Kidney epithelial cell (primary cell): ENCODE measurements around the gene ELL. TPM values are rescaled to one million over a fixed set of nuclear protein-coding genes. Genes with fewer than 3 reads are reported as not detected.
A peak's percentile ranks its signal among the peaks of the same experiment; 100 is the strongest.

Source experiments
- DNase-seq: peaks from one replicate; pipeline ENCODE4 v3.0.0-alpha.2; 2010; ENCODE audit warnings: low read depth
- H3K27me3 ChIP-seq: 2 replicates; pipeline ENCODE4 v1.6.0; 2011; ENCODE audit warnings: low read length; ENCODE audit not compliant: control insufficient read depth, insufficient read depth
- H3K36me3 ChIP-seq: 2 replicates; pipeline ENCODE4 v1.5.1; 2011; ENCODE audit warnings: low read length; ENCODE audit not compliant: control insufficient read depth, insufficient read depth
- H3K4me3 ChIP-seq: 2 replicates; pipeline ENCODE4 v1.5.1; 2011; ENCODE audit warnings: low read depth, mild to moderate bottlenecking, control low read depth, low read length
- total RNA-seq: library from RNA; depleted of rRNA; stranded (reverse); fragments of >200 nt; gene quantifications from 2 replicates; pipeline ENCODE4 v1.2.3, GENCODE V29; 2015
- TF ChIP-seq, protein P1 (sequence below): IDR thresholded peaks from 2 replicates; pipeline ENCODE4 v1.5.1; 2011; ENCODE audit warnings: mild to moderate bottlenecking, moderate library complexity, low read length, control low read depth, inconsistent platforms; ENCODE audit not compliant: insufficient read depth, poor library complexity, severe bottlenecking

Gene ELL
- total RNA-seq, 1 donor from 2014 or later = 13.1 TPM

DNA sequence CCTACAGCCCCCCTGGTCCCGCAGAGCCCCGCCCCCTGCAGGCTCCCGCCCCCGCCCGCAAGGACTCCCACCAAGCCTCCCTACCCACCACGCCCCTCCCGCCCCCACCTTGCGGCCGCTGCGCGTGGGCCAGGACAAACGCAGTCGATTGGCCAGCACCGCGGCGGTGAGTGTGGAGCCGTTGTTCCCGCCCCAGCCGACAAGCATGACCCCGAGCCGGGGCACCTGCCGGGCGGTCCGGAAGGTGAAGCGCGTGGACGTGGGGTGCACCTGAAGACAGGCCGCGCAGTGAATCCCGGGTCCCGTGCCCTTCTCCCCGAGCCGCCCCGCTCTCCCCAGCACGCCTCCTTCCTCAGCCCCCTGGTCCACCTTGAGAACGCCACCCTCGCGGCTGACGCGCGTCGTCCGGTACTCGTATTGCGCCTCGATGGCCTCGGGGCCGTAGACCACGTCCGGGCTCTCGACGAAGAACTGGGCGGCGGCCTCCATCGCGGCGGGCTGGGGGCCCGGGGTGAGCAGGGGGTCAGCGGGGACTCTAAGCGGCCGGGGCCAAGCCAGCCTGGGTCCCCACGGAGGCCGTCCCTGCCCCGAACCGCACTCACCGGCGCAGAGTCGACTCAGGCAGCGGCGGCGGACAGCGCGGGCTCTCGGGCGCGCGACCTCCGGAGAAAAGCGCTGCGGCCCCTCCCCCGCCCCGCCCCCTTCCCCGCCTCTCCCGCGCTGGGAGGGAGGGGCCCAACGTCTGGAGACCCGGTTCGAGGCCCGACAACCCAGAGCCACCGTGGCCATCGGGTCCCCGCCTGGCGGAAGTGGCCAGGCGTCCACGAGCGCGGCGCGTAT is 84.2 kb downstream of the ELL start, which contains the start of gene ISYNA1:
Gene ISYNA1, minus strand, starts transcription at position 643 of the 840 bp plus-strand sequence. Its CDS starts 154 bp downstream, at position 489.
- Histone ChIP-seq H3K4me3 (peak within 1 kb of the TSS; percentile 81), H3K36me3 (peaks cover 1% of the 10 kb centered on the region), H3K27me3 (no peaks in the 10 kb centered on the region)
- no peak for DNase-seq
- TF ChIP-seq, protein P1, sequence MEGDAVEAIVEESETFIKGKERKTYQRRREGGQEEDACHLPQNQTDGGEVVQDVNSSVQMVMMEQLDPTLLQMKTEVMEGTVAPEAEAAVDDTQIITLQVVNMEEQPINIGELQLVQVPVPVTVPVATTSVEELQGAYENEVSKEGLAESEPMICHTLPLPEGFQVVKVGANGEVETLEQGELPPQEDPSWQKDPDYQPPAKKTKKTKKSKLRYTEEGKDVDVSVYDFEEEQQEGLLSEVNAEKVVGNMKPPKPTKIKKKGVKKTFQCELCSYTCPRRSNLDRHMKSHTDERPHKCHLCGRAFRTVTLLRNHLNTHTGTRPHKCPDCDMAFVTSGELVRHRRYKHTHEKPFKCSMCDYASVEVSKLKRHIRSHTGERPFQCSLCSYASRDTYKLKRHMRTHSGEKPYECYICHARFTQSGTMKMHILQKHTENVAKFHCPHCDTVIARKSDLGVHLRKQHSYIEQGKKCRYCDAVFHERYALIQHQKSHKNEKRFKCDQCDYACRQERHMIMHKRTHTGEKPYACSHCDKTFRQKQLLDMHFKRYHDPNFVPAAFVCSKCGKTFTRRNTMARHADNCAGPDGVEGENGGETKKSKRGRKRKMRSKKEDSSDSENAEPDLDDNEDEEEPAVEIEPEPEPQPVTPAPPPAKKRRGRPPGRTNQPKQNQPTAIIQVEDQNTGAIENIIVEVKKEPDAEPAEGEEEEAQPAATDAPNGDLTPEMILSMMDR = no peak

- H3K4me3 ChIP-seq = peak overlapping the region; percentile 81
- no peaks in the 10 kb centered on the region for H3K27me3 ChIP-seq
- H3K36me3 ChIP-seq = peaks cover 1% of the 10 kb centered on the region
- TF ChIP-seq, protein P1 = peak; percentile 23
- DNase-seq = no peak
Measured at GRCh38 chr19:18436671-18437490, 85.0 kb downstream of the ELL start.

GRCh38 chr19:18435842-18436670 is 85.8 kb downstream of the ELL start:
- no peaks in the 10 kb centered on the region for H3K27me3 ChIP-seq
- DNase-seq = no peak
- TF ChIP-seq, protein P1 = no peak
- peaks cover 1% of the 10 kb centered on the region for H3K36me3 ChIP-seq
- peak overlapping the region; percentile 81 for H3K4me3 ChIP-seq

- no peak for DNase-seq
- Histone ChIP-seq H3K4me3 (no peak overlapping the region), H3K27me3 (no peaks in the 10 kb centered on the region), H3K36me3 (peaks cover 1% of the 10 kb centered on the region)
- TF ChIP-seq, protein P1 = no peak
Measured at GRCh38 chr19:18435178-18435841, 86.6 kb downstream of the ELL start.
